Ectodermal cell (in vitro differentiated cells): ENCODE data around the gene BLM.
"Not testable (repeated sequence)": the region's sequence is repeated elsewhere in the genome, so short reads cannot be mapped to it uniquely, and the experiment has no call there.

Experiments
- H3K27ac ChIP-seq: 2 replicates; pipeline ENCODE4 v1.7.0; 2013; ENCODE audit warnings: mild to moderate bottlenecking, low read depth, low read length; ENCODE audit not compliant: insufficient read depth, poor library complexity, severe bottlenecking
- H3K27me3 ChIP-seq: 2 replicates; pipeline ENCODE4 v1.7.0; 2013; ENCODE audit warnings: mild to moderate bottlenecking, low read length; ENCODE audit not compliant: insufficient read depth, control insufficient read depth, poor library complexity, severe bottlenecking
- H3K36me3 ChIP-seq: one replicate; pipeline ENCODE4 v1.7.0; 2013; ENCODE audit warnings: low read length; ENCODE audit not compliant: control insufficient read depth, insufficient read depth
- H3K4me1 ChIP-seq: one replicate; pipeline ENCODE4 v1.7.0; 2013; ENCODE audit warnings: low read length; ENCODE audit not compliant: control insufficient read depth, insufficient read depth
- H3K4me3 ChIP-seq: 2 replicates; pipeline ENCODE4 v1.7.0; 2013; ENCODE audit warnings: low read depth, low read length, control low read depth; ENCODE audit not compliant: insufficient read depth
- H3K9me3 ChIP-seq: 2 replicates; pipeline ENCODE4 v1.7.0; 2013; ENCODE audit warnings: mild to moderate bottlenecking, low read length, moderate library complexity; ENCODE audit not compliant: control insufficient read depth
- WGBS, 2 experiments: methylation state at CpG; one replicate each; pipeline ENCODE4 v1.1.7; 2013; ENCODE audit warnings: missing lambda C conversion rate in 2 of 2; 5-methylcytosine and 5-hydroxymethylcytosine counted together

BLM gene

GRCh38 chr15:90840157-90840855 is 123.2 kb downstream of the BLM start:
- Histone ChIP-seq H3K4me3 (no peak overlapping the region), H3K27ac (no peak overlapping the region), H3K4me1 (peaks cover 10% of the 10 kb centered on the region), H3K36me3 (no peaks in the 10 kb centered on the region), H3K27me3 (no peaks in the 10 kb centered on the region), H3K9me3 (no peaks in the 10 kb centered on the region)
- 89 to 92% methylated on average over 18 of the region's 18 CpGs for WGBS, 2 experiments

- H3K27me3 ChIP-seq: no peaks in the 10 kb centered on the region
- H3K36me3 ChIP-seq: no peaks in the 10 kb centered on the region
- H3K27ac ChIP-seq: no peak overlapping the region
- WGBS, 2 experiments: 88 to 91% methylated on average over 7 of the region's 8 CpGs
- no peak overlapping the region for H3K4me3 ChIP-seq
- no peaks in the 10 kb centered on the region for H3K9me3 ChIP-seq
- H3K4me1 ChIP-seq: peaks cover 10% of the 10 kb centered on the region
Observed at GRCh38 chr15:90840954-90841353, 123.8 kb downstream of the BLM start.

GRCh38 chr15:90844696-90845095 is 127.5 kb downstream of the BLM start:
- Histone ChIP-seq H3K27ac (no peak overlapping the region), H3K36me3 (no peaks in the 10 kb centered on the region), H3K4me1 (peaks cover 5% of the 10 kb centered on the region), H3K27me3 (no peaks in the 10 kb centered on the region), H3K4me3 (no peak overlapping the region), H3K9me3 (no peaks in the 10 kb centered on the region)
- 90 to 93% methylated on average over 5 of the region's 5 CpGs for WGBS, 2 experiments

- Histone ChIP-seq H3K36me3 (no peaks in the 10 kb centered on the region), H3K4me3 (no peak overlapping the region), H3K9me3 (no peaks in the 10 kb centered on the region), H3K27me3 (no peaks in the 10 kb centered on the region), H3K27ac (no peak overlapping the region), H3K4me1 (peaks cover 5% of the 10 kb centered on the region)
- 88 to 89% methylated on average over 9 of the region's 9 CpGs for WGBS, 2 experiments
Observed at GRCh38 chr15:90845201-90845949, 128.2 kb downstream of the BLM start.

- not testable (repeated sequence) for H3K27ac ChIP-seq, H3K4me3 ChIP-seq, H3K9me3 ChIP-seq, H3K27me3 ChIP-seq, H3K4me1 ChIP-seq, H3K36me3 ChIP-seq
- 91 to 97% methylated on average over 1 of the region's 1 CpG for WGBS, 2 experiments
Observed at GRCh38 chr15:90849424-90849823, 132.3 kb downstream of the BLM start.

GRCh38 chr15:90851114-90851513 is 134.0 kb downstream of the BLM start:
- 85 to 86% methylated on average over 6 of the region's 6 CpGs for WGBS, 2 experiments
- Histone ChIP-seq H3K27ac (no peak overlapping the region), H3K9me3 (no peaks in the 10 kb centered on the region), H3K27me3 (no peaks in the 10 kb centered on the region), H3K4me1 (no peaks in the 10 kb centered on the region), H3K36me3 (no peaks in the 10 kb centered on the region), H3K4me3 (no peak overlapping the region)

GRCh38 chr15:90851940-90852339 is 134.8 kb downstream of the BLM start:
- Histone ChIP-seq H3K36me3 (no peaks in the 10 kb centered on the region), H3K27me3 (no peaks in the 10 kb centered on the region), H3K4me1 (no peaks in the 10 kb centered on the region), H3K9me3 (no peaks in the 10 kb centered on the region), H3K4me3 (no peak overlapping the region), H3K27ac (no peak overlapping the region)
- 91 to 94% methylated on average over 5 of the region's 5 CpGs for WGBS, 2 experiments

- no peaks in the 10 kb centered on the region for H3K9me3 ChIP-seq
- H3K27ac ChIP-seq: no peak overlapping the region
- H3K4me3 ChIP-seq: no peak overlapping the region
- H3K36me3 ChIP-seq: no peaks in the 10 kb centered on the region
- 92 to 95% methylated on average over 9 of the region's 9 CpGs for WGBS, 2 experiments
- no peaks in the 10 kb centered on the region for H3K27me3 ChIP-seq
- no peaks in the 10 kb centered on the region for H3K4me1 ChIP-seq
Observed at GRCh38 chr15:90855139-90855538, 138.0 kb downstream of the BLM start.

GRCh38 chr15:90857337-90857736 is 140.2 kb downstream of the BLM start:
- H3K36me3 ChIP-seq: no peaks in the 10 kb centered on the region
- 94 to 96% methylated on average over 8 of the region's 8 CpGs for WGBS, 2 experiments

GRCh38 chr15:90857883-90858443 is 140.8 kb downstream of the BLM start:
- 95 to 97% methylated on average over 8 of the region's 8 CpGs for WGBS, 2 experiments
- H3K9me3 ChIP-seq: no peaks in the 10 kb centered on the region
- H3K27ac ChIP-seq: no peak overlapping the region
- no peak overlapping the region for H3K4me3 ChIP-seq
- H3K4me1 ChIP-seq: no peaks in the 10 kb centered on the region
- no peaks in the 10 kb centered on the region for H3K27me3 ChIP-seq
- H3K36me3 ChIP-seq: no peaks in the 10 kb centered on the region

More at GRCh38 chr15:90857337-90857736, 140.2 kb downstream of the BLM start:
- Histone ChIP-seq H3K9me3 (no peaks in the 10 kb centered on the region), H3K27me3 (no peaks in the 10 kb centered on the region), H3K27ac (no peak overlapping the region), H3K4me1 (no peaks in the 10 kb centered on the region), H3K4me3 (no peak overlapping the region)
